ELF-1 (cell line): ENCODE results near the gene MOGAT1.
A peak's percentile ranks its signal among the peaks of the same experiment; 100 is the strongest.
"Not testable (repeated sequence)": the region's sequence is repeated elsewhere in the genome, so short reads cannot be mapped to it uniquely, and the experiment has no call there.

Experiments
- DNase-seq: peaks from one replicate; pipeline ENCODE4 v3.0.0-alpha.2; 2016; ENCODE audit warnings: low read depth, low spot score

MOGAT1 gene

GRCh38 chr2:222670191-222671038 is 1.0 kb upstream of the MOGAT1 start:
- DNase-seq: no peak

GRCh38 chr2:222672068-222672401 is 577 bp downstream of the MOGAT1 start:
- peak; percentile 31 for DNase-seq

DNA sequence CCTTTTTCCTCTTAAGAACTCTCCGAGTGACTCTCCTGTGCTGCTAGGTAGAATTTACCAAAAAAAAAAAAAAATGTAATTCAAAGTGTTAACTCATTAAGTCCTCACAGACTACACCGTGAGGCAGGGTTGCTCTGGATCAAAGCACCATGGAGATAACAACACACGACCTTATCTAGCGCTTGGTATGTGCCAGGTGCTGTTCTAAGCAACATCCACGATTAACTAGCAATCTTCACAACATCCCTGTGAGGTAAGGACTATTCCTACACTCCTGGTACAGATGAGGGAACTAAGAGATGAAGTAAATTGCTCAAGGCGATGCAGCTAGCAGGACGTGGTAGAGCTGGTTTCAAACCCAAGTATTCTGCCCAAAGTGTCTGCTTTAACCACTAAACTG is 1.8 kb downstream of the MOGAT1 start:
- DNase-seq: no peak

DNA sequence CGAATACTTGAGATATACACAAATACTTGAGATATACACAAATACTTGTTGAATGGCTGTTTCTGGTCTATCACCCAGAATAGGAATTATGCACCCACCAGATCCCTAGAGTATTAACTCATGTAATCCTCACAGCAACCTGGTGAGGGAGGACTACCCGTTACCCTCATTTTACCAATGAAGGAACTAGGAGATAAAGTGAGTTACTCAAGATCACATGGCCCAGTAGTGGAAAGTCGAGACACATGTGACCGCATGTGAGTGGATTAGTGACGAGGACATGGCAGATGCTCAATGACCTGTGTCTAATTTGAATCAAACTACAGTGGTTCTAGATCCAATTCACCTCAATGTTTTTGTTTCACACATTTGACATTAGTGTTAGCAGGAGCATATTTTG is 2.4 kb downstream of the MOGAT1 start:
- no peak for DNase-seq

GRCh38 chr2:222677981-222678380 is 6.5 kb downstream of the MOGAT1 start:
- no peak for DNase-seq

DNA sequence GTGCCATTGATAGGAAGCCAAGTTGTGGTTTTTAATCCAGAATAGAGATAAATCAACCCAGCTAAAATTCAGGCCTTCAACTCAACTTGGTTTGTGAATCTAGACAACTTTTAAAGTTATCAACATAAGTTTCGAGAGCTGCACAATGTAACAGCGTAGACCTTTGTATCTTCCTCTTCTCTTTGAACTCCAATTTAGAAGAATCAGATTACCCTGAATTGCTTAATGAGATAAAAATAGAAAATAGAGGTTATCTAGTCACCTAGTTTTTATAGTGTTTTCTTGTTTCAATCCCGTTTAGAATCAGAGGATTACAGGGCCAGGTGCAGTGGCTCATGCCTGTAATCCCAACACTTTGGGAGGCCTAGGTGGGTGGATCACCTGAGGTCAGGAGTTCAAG is 12.3 kb downstream of the MOGAT1 start:
- no peak for DNase-seq

- DNase-seq: no peak
Observed at GRCh38 chr2:222686086-222686750, 14.8 kb downstream of the MOGAT1 start.

DNA sequence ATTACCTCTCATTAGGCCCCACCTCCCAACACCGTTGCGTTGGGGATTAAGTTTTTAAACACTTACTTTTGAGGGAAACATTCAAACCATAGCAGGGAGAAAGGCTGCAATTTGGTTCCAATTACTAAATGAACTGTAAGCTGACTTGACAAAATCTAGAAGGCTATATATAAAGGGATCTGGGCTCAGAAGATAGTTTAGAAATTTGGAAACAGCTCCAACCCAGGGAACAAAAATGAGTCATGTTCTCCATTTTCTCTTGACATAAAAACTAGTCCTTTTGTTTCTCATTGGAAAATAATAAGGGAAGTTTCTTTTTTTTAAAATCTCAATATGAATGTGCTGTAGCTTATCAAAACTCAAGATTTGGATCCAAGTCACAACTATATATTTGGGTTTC is 17.5 kb downstream of the MOGAT1 start:
- no peak for DNase-seq

DNA sequence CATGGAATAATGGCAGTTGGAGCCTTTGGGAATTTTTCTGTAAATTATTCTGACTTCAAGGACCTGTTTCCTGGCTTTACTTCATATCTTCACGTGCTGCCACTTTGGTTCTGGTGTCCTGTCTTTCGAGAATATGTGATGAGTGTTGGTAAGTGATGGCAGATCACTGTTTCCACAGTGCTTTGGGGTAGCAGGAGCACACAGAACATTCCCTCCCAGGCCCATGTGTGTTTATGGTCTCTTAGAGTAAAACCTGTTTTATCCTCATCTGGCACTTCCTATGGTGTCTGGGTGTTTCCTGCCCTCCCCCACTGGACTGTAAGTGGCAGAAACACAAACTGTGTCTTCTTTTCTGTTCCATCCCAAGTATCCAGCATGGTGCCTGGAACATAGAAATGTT is 17.9 kb downstream of the MOGAT1 start:
- DNase-seq: no peak

DNA sequence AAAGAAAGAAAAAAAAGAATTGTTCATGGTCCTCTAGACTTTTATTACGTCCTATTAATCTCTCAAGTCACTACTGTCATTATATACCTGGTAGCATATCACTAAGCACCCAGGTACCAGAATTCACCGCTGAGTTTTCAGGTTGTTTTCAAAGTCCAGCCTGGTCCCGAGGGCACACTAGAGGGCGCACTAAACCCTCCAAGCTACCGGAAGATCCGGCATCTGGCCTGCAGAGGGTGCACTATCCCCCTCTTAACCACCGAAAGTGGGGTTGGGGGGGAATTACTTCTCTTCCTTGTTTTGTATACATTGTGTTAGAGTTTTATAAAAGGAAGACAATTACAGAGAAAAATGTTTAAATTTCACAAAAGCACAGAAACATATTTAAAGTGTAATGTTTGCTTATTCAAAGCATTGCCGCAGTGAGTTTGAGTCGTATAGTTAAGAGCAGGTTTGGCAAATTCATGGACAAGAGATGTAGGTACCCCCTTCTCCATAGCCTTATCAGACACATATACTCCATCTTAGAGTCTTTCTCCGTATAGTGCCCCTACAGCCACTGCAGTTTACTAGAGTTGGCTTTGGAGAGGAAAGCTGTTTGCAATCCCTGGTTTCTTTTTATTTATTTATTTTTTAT is 19.2 kb downstream of the MOGAT1 start:
- peak; percentile 84 for DNase-seq

DNA sequence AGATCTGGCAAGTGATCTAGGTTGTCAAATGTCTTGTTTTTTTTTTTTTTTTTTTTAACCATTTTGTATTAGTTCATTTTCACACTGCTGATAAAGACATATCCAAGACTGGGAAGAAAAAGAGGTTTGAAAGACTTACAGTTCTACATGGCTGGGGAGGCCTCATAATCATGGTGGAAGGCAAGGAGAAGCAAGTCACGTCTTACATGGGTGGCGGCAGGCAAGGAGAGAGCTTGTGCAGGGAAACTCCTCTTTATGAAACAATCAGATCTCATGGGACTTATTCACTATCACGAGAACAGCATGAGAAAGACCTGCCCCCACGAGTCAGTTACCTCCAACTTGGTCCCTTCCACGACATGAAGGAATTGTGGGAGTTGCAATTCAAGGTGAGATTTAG is 22.0 kb downstream of the MOGAT1 start:
- DNase-seq: not testable (repeated sequence)

DNA sequence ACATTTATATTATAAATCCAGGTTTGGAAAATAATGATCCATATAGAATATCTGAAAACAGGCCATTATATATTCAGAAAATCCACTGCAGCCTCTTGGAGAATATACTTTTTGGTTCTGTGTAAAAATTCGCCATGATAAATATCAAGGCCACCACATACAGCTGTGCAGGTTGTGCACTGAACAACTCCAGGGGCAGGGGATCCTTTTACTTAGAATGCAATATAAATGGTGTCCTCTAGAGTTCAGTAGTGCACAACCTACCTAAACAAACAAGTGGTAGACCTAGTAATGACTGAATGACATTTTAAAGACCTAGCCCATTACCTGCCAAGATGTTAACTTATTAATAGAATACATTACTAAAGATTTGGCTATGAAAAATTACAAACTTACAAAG is 22.4 kb downstream of the MOGAT1 start:
- no peak for DNase-seq

GRCh38 chr2:222698276-222698675 is 26.8 kb downstream of the MOGAT1 start:
- no peak for DNase-seq

DNA sequence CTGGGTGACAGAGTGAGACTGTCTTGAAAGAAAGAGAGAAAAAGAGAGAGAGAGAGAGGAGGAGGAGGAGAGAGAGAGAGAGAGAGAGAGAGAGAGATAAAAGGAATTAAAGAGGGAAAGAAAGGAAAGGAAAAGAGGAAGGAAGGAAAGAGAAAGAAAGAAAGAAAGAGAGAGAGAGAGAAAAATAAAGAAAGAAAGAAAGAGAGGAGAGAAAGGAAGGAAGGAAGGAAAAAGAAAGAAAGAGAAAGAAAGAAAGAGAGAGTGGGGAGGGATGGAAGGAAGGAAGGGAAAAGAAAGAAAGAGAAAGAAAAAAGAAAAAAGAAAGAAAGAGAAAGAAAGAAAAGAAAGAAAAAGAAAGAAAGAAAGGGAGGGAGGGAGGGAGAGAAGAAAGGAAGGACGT is 29.8 kb downstream of the MOGAT1 start:
- no peak for DNase-seq

DNA sequence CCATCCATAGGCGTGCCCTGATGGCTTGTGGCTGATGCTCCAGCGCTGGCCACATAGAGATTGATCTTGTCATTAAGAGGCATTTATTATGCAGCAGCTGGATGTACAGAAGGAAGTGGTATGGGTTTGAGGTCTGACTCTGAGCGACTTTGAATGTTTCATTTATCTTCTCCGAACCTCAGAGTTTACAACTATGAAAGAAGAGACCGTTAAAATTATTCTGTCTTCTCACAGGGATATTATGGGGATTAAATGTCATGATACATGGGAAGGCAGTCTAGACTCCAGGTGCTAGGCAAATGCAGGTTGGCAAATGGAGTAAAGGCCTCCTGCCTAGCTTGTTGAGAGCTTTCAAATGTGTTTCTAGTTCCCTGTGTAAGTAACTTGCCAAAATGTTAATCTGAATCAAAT is 30.3 kb downstream of the MOGAT1 start:
- DNase-seq: no peak

DNA sequence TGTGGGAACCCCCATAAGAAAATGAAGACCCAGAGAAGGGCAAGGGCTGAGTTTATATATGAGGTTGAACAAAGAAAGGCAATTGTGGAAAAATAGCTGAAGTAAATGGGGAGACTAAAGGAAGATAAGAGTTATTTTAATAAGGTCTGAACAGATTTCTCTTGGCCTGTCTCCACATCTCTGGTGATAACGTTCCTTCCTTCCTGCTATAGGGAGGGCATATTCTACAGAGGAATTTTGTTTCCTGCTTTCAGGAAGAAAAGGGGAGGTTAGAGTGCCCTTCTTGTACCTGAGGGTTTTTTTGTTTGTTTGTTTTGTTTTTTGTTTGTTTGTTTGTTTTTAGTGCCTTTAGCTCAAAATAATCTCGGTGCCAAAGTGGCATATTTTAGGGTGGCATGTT is 31.6 kb downstream of the MOGAT1 start:
- no peak for DNase-seq

GRCh38 chr2:222703886-222704285 is 32.4 kb downstream of the MOGAT1 start:
- no peak for DNase-seq

- DNase-seq: no peak
Observed at GRCh38 chr2:222706616-222707015, 35.2 kb downstream of the MOGAT1 start.

- no peak for DNase-seq
Observed at GRCh38 chr2:222707102-222707688, 35.7 kb downstream of the MOGAT1 start.

DNA sequence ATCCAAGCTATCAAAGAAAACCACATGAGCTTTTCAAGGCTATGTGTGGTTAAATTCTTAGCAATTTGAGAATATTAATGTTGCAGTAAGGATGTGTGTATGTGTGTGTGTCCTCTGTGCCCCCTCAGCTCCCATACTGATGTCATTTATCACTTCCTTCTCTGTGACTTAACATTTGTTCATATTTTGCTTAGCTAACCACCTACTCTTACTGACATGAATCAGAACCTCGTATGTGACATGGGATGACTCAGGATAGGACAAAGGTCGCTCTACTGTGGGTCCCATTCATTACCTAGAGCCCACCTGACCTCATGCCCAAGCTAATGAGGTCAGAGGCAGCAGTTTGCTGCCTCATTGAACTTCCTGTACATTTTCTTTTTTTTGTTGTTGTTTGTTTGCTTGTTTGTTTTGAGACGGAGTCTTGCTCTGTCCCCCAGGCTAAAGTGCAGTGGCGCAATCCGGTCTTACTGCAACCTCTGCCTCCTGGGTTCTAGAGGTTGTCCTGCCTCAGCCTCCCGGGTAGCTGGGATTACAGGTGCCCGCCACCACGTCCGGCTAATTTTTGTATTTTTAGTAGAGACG is 36.3 kb downstream of the MOGAT1 start:
- no peak for DNase-seq

GRCh38 chr2:222708274-222708710 is 36.8 kb downstream of the MOGAT1 start:
- DNase-seq: peak; percentile 81
